ENCODE results near the gene C20orf141.

C20orf141 gene

GRCh38 chr20:2846698-2847097, 31.9 kb downstream of the C20orf141 start:
- DNase-seq (ENCODE audit: low spot score), result no peak

DNA sequence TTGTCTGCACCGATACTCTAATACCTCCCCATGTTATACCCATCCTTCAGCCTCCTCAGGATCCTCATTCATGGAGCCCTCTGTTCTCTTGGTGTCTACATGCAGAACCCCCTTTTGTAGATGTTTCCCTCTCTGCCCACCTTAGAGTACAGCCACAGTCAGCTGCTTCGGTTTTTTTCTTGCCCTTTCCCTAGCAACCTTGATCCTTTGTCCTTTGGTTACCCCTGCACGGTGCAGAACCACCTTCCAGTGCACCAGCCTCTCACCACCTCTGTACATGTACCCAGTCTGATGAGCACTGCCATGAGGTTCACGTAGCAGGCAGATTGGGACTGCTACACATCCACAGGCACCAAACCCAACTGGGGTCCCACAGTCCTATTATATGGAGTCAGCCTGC, 33.0 kb downstream of the C20orf141 start:
- no peak for DNase-seq (ENCODE audit: low spot score)

GRCh38 chr20:2849529-2849928, 34.7 kb downstream of the C20orf141 start:
- no peak for DNase-seq (ENCODE audit: low spot score)

GRCh38 chr20:2851086-2851485, 36.3 kb downstream of the C20orf141 start:
- no peak for DNase-seq (ENCODE audit: low spot score)

DNA sequence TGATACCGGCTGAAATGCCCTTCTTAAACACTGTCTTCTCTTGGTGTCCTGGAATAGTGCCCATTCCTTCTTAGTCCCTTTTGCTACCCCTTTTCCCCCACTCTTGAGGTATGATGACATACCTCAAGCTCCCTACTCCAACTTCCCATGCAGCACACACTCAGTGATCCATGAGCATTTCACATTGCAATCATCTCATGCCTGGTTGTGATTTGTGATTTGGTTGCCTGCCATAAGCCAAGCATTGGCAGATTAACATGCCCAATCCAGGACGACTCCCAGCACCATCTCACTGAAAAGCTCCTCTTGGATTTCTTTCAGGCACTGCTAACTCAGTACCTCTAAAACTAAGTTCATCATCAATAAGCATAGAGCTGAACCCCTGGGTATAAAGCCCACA, 43.8 kb downstream of the C20orf141 start:
- DNase-seq (ENCODE audit: low spot score), result no peak

DNA sequence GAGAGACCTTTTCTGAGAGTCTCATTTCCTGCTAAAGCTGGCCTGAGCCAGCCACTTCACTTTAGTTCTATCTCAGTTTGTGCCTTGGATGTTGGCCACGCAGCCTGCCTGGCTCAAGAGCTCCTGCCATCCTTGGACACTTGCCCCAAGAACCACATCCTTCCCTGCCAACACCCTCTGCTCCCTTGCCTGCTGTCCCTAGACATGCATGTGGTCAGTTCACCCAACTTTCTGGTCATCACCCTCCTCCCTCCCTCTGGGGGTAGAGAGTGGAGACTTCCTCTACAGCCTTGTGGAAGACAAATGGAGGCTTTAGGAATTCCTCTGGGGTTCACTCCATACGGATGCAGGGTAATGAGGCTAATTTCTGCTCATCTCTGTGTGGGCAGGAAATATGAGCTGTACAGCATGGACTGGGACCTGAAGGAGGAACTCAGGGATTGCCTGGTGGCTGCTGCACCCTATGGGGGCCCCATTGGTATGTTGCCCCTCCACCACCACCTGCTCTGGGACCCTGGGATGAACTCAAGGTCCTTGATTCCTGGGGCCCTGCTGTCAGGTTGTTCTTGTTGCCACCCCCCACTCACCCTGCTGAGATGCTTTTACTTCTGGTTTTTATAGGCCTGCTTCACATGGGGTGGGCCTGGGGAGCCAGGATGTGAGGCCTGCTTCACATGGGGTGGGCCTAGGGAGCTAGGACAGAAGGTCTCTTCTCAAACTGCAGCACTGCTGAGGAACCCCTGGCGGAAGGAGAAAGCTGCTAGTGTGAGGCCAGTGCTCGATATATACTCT, 44.7 kb downstream of the C20orf141 start:
- DNase-seq (ENCODE audit: low spot score), result peak; percentile 38

DNA sequence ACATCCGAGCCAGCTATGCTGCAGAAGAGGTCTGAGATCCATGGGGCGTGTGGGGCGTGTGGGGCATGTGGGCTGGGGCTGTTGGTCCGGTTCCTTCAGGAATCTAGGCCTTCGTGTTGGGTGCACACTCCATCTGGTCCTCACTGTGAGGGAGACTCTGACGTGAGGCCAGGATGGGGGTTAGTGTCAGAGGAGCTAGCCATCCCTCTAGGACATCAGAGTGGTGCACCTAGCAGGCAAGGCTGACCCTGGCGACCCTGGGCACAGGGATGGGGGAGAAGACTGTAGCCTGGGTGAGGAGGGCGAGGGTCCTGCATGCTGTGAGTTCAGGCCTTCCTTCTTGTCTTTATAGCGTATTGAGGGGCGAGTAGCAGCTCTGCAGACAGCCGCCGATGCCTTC, 49.8 kb downstream of the C20orf141 start:
- DNase-seq (ENCODE audit: low spot score), result no peak

GRCh38 chr20:2865101-2865500, 50.3 kb downstream of the C20orf141 start:
- DNase-seq (ENCODE audit: low spot score), result no peak
